Naive B cell (primary cell): ENCODE measurements around the gene TPPP. TPM values are rescaled to one million over a fixed set of nuclear protein-coding genes. Genes with fewer than 3 reads are reported as not detected.

ENCODE experiments used
- ATAC-seq, 2 donors: fragments of 150-1000 bp; cut with Tn5 transposase; 2 replicates each; pipeline ENCODE4 v1.10.0; 2021; ENCODE audit warnings: low read depth in 2 of 2, mild to moderate bottlenecking in 2 of 2, moderate library complexity in 2 of 2
- DNase-seq: peaks from one replicate; pipeline ENCODE4 v3.0.0; 2022
- H3K27ac Mint-ChIP-seq, 6 donors: one replicate each; pipeline ENCODE4 v1.8.0; 2020 to 2022; ENCODE audit warnings: mild to moderate bottlenecking in 6 of 6, mixed read lengths in 6 of 6, moderate library complexity in 5 of 6, inconsistent platforms in 2 of 6
- H3K27me3 Mint-ChIP-seq, 3 donors: one replicate each; pipeline ENCODE4 v1.8.0; 2021 to 2022; ENCODE audit warnings: mixed read lengths in 3 of 3, mild to moderate bottlenecking in 1 of 3
- H3K36me3 Mint-ChIP-seq, 2 donors: one replicate each; pipeline ENCODE4 v1.8.0; 2020 to 2022; ENCODE audit warnings: mixed read lengths in 2 of 2, inconsistent platforms in 1 of 2, mild to moderate bottlenecking in 1 of 2
- H3K4me1 Mint-ChIP-seq, 3 donors: one replicate each; pipeline ENCODE4 v1.8.0; 2020 to 2022; ENCODE audit warnings: mixed read lengths in 3 of 3, inconsistent platforms in 1 of 3, mild to moderate bottlenecking in 1 of 3, moderate library complexity in 1 of 3
- H3K4me3 Mint-ChIP-seq, 8 donors: one replicate each; pipeline ENCODE4 v1.8.0; 2020 to 2022; ENCODE audit warnings: mild to moderate bottlenecking in 8 of 8, mixed read lengths in 8 of 8, moderate library complexity in 8 of 8, inconsistent platforms in 2 of 8
- H3K9me3 Mint-ChIP-seq, 7 donors: one replicate each; pipeline ENCODE4 v1.8.0; 2020 to 2022; ENCODE audit warnings: mixed read lengths in 7 of 7, mild to moderate bottlenecking in 5 of 7, inconsistent platforms in 2 of 7, moderate library complexity in 1 of 7
- polyA plus RNA-seq, 6 donors: library from polyadenylated mRNA; unstranded; fragments of 300-500 nt; fragmentation: Illumina TruSeq; gene quantifications; one replicate each; pipeline ENCODE4 v1.2.3, GENCODE V29; 2021; ENCODE audit warnings: low read depth in 6 of 6

Gene TPPP
- polyA plus RNA-seq, 6 donors from 2014 or later: 0.11 TPM; not detected in 5

GRCh38 chr5:616484-617039, 76.6 kb downstream of the TPPP start:
- peaks cover 0 to 5% (median 2%) of the 10 kb centered on the region in 7 donors for H3K9me3 Mint-ChIP-seq
- peaks cover 22 to 29% (median 24%) of the 10 kb centered on the region in 3 donors for H3K4me1 Mint-ChIP-seq
- peaks cover 8 to 45% of the 10 kb centered on the region in 2 donors for H3K36me3 Mint-ChIP-seq
- DNase-seq (no peak), ATAC-seq (no peak)
- H3K4me3 Mint-ChIP-seq: peak overlapping the region in 3 of 8 donors; percentile 26 to 75 (median 75)
- H3K27ac Mint-ChIP-seq: no peak overlapping the region
- H3K27me3 Mint-ChIP-seq: no peaks in the 10 kb centered on the region

GRCh38 chr5:612498-613424, 80.4 kb downstream of the TPPP start:
- Mint-ChIP-seq H3K36me3 (peaks cover 0 to 21% of the 10 kb centered on the region in 2 donors), H3K9me3 (peaks cover 0 to 5% (median 2%) of the 10 kb centered on the region in 7 donors), H3K4me3 (peak overlapping the region; percentile 88 to 98 (median 94)), H3K4me1 (peaks cover 38 to 52% (median 39%) of the 10 kb centered on the region in 3 donors), H3K27ac (peak overlapping the region in 5 of 6 donors; percentile 11 to 96 (median 71)), H3K27me3 (peaks cover 0 to 18% (median 14%) of the 10 kb centered on the region in 3 donors)
- ATAC-seq: peak; percentile 15 to 20
- DNase-seq: no peak

GRCh38 chr5:611731-612486, 81.2 kb downstream of the TPPP start, which contains the start of gene CEP72:
Gene CEP72 (plus strand): TSS chr5:612340. CDS start chr5:612362, 22 bp downstream.
- H3K27ac Mint-ChIP-seq: peak within 1 kb of the TSS; percentile 11 to 96 (median 76)
- peak; percentile 86 for DNase-seq
- H3K4me1 Mint-ChIP-seq: peaks cover 45 to 60% (median 47%) of the 10 kb centered on the region in 3 donors
- H3K9me3 Mint-ChIP-seq: peaks cover 0 to 5% (median 2%) of the 10 kb centered on the region in 7 donors
- peak; percentile 87 for ATAC-seq
- H3K27me3 Mint-ChIP-seq: peaks cover 5 to 27% (median 22%) of the 10 kb centered on the region in 3 donors
- peaks cover 0 to 19% of the 10 kb centered on the region in 2 donors for H3K36me3 Mint-ChIP-seq
- peak within 1 kb of the TSS; percentile 88 to 98 (median 94) for H3K4me3 Mint-ChIP-seq

GRCh38 chr5:610744-611730, 82.1 kb downstream of the TPPP start:
- DNase-seq: no peak
- peaks cover 39 to 57% (median 43%) of the 10 kb centered on the region in 3 donors for H3K4me1 Mint-ChIP-seq

GRCh38 chr5:610011-610743, 83.0 kb downstream of the TPPP start:
- Mint-ChIP-seq H3K27ac (peak overlapping the region in 1 of 6 donors; percentile 55), H3K9me3 (peaks cover 0 to 5% (median 0%) of the 10 kb centered on the region in 7 donors)
- no peak for DNase-seq

More at GRCh38 chr5:610744-611730, 82.1 kb downstream of the TPPP start:
- Mint-ChIP-seq H3K36me3 (peaks cover 0 to 14% of the 10 kb centered on the region in 2 donors), H3K4me3 (peak overlapping the region; percentile 66 to 94 (median 86)), H3K27ac (peak overlapping the region in 4 of 6 donors; percentile 33 to 88 (median 68)), H3K27me3 (peaks cover 5 to 30% (median 24%) of the 10 kb centered on the region in 3 donors), H3K9me3 (peaks cover 0 to 5% (median 2%) of the 10 kb centered on the region in 7 donors)
- ATAC-seq: no peak

More at GRCh38 chr5:610011-610743, 83.0 kb downstream of the TPPP start:
- Mint-ChIP-seq H3K4me3 (peak overlapping the region in 6 of 8 donors; percentile 62 to 94 (median 84)), H3K36me3 (peaks cover 0 to 6% of the 10 kb centered on the region in 2 donors), H3K4me1 (peaks cover 37 to 61% (median 45%) of the 10 kb centered on the region in 3 donors), H3K27me3 (peaks cover 5 to 36% (median 32%) of the 10 kb centered on the region in 3 donors)
- no peak for ATAC-seq

Other genes starting within 250 kb of the TPPP start
- gene SLC9A3, start 168.9 kb downstream of the TPPP start, polyA plus RNA-seq: 1 to 10 TPM in 5 of 6 donors, under 1 TPM in 1; 0.84 to 2.1 (median 1.6) TPM
- gene CEP72, start 81.0 kb downstream of the TPPP start, polyA plus RNA-seq: 1 to 10 TPM in 5 of 6 donors, not detected in 1; 1.9 to 7.8 (median 2.9) TPM
- not detected for gene ZDHHC11B, start 91.4 kb upstream of the TPPP start, polyA plus RNA-seq
- gene ZDHHC11, start 157.6 kb upstream of the TPPP start, polyA plus RNA-seq: not detected
- 10 to 100 TPM in 4 of 6 donors, 1 to 10 TPM in 2; 5.6 to 16.2 (median 12.5) TPM for gene BRD9, start 199.4 kb upstream of the TPPP start, polyA plus RNA-seq
- 1 to 10 TPM in 5 of 6 donors, not detected in 1; 1.2 to 3.1 (median 1.8) TPM for gene TRIP13, start 199.5 kb upstream of the TPPP start, polyA plus RNA-seq